OCI-M2 (cell line): ENCODE data around the gene CASP10.
A peak's percentile ranks its signal among the peaks of the same experiment; 100 is the strongest.

Experiments
- DNase-seq: peaks from one replicate; lab custom pipeline; 2025; ENCODE audit not compliant: unreplicated experiment; lab: John Stamatoyannopoulos, UW

The CASP10 gene

DNA sequence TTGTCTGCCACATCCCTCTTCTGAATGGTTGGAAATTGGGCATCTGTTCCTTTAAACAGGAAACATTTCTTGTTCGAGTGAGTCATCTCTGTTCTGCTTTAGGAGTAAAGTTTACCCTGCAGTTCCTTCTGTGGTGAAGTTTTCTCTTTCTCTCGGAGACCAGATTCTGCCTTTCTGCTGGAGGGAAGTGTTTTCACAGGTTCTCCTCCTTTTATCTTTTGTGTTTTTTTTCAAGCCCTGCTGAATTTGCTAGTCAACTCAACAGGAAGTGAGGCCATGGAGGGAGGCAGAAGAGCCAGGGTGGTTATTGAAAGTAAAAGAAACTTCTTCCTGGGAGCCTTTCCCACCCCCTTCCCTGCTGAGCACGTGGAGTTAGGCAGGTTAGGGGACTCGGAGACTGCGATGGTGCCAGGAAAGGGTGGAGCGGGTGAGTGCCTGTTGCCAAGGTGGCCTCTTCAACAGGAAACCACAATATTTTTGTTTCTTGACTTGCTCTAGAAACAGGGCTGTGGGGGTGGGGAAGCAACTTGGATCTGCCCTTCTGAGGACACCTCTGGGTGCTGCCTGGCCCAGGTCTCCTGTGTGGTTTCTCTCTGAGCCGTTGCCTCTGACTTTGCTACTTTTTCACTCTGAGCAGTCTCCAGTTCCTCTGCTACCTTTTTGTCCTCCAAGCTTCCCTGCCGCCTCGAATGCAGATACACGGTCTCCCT is 75.2 kb downstream of the CASP10 start:
- DNase-seq: no peak

DNA sequence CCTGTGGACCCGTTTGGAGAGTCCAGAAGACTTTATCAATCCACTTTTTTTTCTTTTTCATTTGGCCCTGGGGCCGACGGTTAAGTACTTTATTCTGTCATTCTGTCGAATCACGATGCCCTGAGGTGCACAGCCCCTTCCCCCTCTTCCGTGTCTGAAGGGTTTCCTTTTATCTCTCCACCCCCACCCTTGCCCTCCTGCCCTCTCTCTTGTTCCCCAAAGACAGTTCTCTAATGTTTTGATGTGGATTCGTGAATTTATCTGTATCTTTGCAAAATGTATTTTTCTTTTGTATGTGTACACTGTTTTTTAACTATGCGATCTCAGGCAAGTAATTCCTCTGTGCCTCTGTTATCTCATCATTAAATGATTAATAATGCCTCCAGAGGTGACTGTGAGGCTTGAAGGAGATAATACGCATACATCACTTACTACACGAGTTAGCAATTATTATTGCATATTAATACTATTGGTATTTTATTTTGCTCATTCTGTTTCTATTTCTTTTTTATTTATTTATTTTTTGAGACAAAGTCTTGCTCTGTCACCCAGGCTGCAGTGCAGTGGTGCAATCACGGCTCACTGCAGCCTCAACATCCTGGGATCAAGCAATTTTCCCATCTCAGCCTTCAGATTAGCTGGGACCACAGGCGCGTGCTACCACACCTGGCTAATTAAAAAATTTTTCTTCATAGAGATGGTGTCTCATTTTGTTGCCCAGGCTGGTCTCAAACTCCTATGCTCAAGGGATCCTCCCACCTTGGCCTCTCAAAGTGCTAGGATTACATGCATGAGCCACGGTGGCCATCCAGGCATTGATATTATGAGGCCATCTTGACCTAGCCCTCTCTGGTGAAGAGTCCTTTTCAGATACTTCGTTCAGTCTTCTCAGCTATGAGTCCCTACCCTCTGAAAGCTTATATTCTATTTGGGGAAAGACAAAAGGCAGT is 76.0 kb downstream of the CASP10 start:
- peak; percentile 72 for DNase-seq

DNA sequence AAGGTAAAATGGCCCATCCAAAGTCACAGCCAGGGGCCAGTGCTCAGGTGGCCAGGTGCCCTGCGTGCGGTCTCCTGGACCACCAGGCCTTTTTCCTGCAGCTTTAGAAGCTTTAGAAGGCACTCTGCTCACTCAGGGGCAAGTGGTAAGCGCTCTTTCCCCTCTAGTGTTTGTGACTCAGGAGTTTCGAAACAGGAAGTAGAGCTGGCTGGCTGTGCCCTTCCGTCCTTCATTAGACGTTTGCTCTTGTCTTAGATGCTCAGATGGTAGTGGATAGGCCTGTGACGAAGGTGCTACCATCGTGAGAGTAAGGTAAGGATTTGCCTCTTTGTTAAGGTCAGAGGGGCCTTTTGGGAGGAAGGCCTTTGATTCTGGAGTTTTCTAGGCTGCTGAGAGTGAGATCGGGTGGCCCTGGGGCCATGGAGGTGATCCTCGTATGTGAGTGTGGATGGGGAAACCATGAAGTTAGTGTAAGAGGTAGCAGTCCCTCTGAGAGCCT is 77.4 kb downstream of the CASP10 start, which contains the start of gene CASP8:
Gene CASP8 (plus strand): TSS at position 235 of the 499 bp plus-strand sequence. CDS start 5,951 bp downstream, outside the sequence.
- no peak for DNase-seq

GRCh38 chr2:201261471-201261870 is 78.5 kb downstream of the CASP10 start:
- DNase-seq: no peak

DNA sequence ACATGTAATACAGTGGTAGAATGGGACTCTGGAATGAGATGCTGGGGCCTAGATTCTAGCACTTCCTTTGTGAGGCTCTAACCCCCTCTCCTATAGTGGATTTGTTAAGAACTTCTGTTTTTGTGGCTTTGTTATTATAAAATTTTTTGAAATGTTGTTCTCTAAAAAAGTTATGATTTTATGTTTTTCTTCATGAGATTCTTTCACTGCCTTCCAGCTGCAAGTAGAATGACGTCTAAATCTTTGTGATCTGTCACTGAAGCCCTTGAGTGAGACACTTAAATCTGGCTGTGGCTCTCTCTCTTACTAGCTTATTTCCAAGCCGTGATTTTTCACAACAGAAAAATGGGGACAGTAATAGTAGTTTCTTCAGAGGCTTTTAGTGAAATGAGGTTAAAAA is 79.0 kb downstream of the CASP10 start:
- DNase-seq: no peak

DNA sequence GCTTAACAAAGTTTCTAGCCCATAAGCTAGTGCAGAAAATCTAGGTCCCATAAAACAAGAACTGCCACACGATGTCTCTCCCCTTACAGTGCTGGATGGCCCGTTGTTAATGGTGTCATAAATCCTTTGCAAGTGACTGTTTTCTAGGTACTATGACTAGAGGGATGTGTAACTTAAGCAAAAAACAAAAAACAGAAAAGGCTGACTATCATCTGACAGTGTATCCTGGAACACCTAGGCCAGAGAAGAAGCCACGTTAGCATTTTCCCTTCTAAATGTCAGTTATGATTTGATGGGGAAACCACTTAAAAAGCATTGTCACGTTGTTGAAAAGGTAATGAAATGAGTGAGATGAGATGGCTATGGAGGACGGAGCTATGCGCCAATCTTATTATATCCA is 79.8 kb downstream of the CASP10 start:
- DNase-seq: no peak

GRCh38 chr2:201263779-201264178 is 80.8 kb downstream of the CASP10 start:
- no peak for DNase-seq

GRCh38 chr2:201264472-201265173 is 81.7 kb downstream of the CASP10 start:
- no peak for DNase-seq

DNA sequence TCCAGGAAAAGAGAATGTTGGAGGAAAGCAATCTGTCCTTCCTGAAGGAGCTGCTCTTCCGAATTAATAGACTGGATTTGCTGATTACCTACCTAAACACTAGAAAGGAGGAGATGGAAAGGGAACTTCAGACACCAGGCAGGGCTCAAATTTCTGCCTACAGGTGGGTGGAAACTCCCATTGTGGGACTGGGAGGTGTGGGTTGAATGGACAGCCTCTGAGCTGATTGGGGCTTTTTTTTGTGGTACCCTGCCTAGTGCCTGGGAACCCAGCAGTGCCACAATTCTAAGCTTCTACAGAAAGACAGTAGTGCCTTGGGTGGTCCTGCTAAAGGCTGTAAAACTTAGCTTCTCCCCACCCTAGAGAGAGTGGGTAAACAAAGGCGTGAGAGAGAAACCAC is 83.7 kb downstream of the CASP10 start:
- no peak for DNase-seq

- DNase-seq: no peak
These were observed 84.5 kb downstream of the CASP10 start for GRCh38 chr2:201267278-201268030.

DNA sequence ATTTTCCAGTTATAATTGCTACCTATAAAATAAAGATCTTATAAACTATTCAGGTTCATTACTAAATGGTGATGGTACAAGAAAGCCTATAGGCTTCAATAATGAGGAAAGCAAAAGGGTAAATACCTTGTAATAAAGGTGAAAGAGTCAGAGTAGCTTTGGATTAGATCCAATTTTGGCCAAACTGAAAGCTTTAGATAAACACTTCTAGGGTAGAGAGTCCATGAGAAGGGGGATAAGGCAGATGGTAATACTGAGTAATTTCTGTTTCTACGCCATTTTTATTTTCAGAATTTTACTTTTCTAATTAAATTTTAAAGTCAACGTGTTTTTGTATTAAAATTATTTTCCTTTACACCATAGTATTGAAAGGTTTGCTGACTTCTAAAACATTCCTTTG is 86.8 kb downstream of the CASP10 start:
- no peak for DNase-seq

DNA sequence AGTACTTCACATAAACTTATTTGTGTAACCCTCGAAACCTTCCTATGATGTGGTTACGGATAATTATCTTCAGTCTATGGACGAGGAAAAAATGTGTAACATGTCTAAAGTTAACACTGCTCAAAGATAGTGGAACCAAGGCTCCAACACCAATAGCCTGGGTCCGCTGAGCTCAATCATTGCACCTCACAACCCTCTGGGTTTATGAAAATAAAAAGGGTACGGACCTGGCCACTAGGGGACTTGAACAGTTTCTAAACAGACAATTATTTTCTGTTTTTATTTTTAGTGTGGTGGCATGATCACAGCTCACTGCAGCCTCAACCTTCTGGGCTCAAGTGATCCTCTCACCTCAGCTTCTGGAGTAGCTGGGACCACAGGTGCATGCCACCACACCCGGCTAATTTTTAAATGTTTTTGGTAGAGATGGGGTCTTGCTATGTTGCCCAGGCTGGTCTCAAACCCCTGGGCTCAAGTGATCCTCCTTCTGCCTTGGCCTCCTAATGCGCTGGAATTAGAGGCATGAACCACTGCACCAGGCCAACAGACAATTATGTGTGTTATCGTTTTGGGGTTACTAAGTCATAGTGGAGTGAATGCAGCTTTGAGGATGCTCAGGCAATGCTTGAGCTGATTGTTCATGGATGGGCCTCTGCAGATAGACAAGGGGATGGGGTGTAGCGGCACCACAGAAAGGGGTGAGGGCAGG is 87.5 kb downstream of the CASP10 start:
- no peak for DNase-seq

- no peak for DNase-seq
These were observed 89.0 kb downstream of the CASP10 start for GRCh38 chr2:201271917-201272316.

DNA sequence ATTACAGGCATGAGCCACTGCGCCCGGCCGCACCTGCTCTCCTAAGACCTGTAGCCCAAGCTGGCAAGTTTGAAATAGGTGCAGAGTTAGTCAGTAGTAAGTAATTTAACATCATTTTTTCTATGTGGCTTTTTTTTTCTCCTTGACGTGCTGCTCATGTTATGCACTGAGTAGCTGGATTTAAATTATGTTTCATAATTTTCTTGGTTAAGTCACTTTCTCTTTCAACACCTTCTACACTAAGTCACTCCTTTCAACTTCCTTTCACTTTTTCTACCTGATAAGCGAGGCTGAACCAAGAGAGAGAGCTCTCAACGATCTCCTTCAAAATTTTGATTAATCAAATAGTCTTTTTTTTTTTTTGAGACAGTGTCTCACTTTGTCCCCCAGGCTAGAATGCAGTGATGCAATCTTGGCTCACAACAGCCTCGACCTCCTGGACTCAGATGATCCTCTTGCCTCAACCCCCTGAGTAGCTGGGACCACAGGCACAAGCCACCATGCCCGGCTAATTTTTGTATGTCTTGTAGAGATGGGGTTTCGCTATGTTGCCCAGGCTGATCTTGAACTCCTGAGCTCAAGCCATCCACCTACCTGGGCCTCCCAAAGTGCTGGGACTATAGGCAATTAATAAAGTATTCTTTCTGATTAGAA is 90.5 kb downstream of the CASP10 start:
- no peak for DNase-seq

GRCh38 chr2:201275069-201275468 is 92.1 kb downstream of the CASP10 start:
- no peak for DNase-seq

GRCh38 chr2:201275990-201276389 is 93.0 kb downstream of the CASP10 start:
- no peak for DNase-seq

- no peak for DNase-seq
These were observed 93.6 kb downstream of the CASP10 start for GRCh38 chr2:201276511-201276910.
